ENCODE results near the gene TMEM63C.

TMEM63C gene

DNA sequence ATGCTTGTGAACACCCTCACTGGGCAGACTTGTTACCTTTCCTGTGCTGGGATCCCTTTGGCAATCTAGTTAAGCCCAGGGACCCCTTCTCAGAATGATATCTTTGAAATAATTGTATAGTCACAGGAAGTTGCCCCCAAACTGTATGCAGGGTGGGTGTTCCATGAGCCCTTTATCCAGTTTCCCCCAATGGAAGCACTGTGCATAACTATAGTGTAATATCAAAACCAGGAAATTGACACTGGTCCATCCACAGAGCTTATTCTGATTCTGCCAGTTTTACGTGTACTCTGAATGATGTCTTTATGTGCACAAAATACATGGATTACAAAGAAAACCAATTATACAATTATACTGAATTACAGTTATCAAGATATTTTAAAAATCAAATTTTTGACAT is 65.2 kb downstream of the TMEM63C start:
- Histone ChIP-seq H3K9ac (ENCODE audit: low read depth, low read length) (no peak overlapping the region), H3K4me3 (ENCODE audit: low read length) (no peak overlapping the region), H3K27me3 (ENCODE audit: insufficient read depth, low read length) (no peaks in the 10 kb centered on the region), H3K36me3 (ENCODE audit: insufficient read depth, low read depth, low read length) (no peaks in the 10 kb centered on the region), H3K27ac (ENCODE audit: low read length) (no peak overlapping the region), H3K9me3 (ENCODE audit: insufficient read depth, low read depth, low read length) (no peaks in the 10 kb centered on the region), H3K4me1 (ENCODE audit: insufficient read depth, low read length) (no peaks in the 10 kb centered on the region)

DNA sequence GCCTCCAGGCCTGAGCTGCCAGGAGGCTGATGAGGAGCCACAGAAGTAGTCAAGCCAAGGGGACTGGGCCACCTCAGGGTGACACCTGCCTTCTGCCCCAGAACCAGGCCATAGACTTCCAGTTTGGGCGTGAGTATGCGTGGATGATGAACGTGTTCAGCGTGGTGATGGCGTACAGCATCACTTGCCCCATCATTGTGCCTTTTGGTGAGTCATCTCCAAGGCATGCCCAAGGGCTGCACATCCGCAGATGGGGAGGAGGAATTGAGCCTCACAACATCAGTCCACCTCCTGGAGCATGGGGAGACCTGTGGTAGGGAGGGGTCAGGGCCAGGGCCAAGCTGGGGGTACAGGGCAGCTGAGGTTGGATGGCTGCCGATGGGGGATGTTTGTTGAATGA is 67.1 kb downstream of the TMEM63C start:
- no peak overlapping the region for H3K4me3 ChIP-seq (ENCODE audit: low read length)
- H3K36me3 ChIP-seq (ENCODE audit: insufficient read depth, low read depth, low read length), result no peaks in the 10 kb centered on the region
- no peak overlapping the region for H3K9ac ChIP-seq (ENCODE audit: low read depth, low read length)
- no peaks in the 10 kb centered on the region for H3K9me3 ChIP-seq (ENCODE audit: insufficient read depth, low read depth, low read length)
- H3K27me3 ChIP-seq (ENCODE audit: insufficient read depth, low read length), result no peaks in the 10 kb centered on the region
- H3K27ac ChIP-seq (ENCODE audit: low read length), result no peak overlapping the region
- no peaks in the 10 kb centered on the region for H3K4me1 ChIP-seq (ENCODE audit: insufficient read depth, low read length)

DNA sequence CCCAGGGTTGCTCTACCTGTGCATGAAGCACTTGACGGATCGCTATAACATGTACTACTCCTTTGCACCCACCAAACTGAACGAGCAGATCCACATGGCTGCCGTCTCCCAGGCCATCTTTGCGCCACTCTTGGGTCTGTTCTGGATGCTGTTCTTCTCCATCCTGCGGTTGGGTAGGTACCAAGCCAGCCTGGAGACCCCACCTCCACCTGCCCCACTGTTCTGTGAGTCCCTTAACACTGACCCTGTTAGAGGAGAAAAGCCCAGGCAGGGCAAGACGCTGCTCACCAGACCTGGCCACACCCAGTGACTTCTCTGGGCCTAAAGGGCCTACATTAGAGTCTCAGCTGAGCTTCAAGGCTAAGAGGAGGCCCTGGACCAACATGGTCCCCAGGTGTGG is 67.7 kb downstream of the TMEM63C start:
- Histone ChIP-seq H3K27ac (ENCODE audit: low read length) (no peak overlapping the region), H3K4me1 (ENCODE audit: insufficient read depth, low read length) (no peaks in the 10 kb centered on the region), H3K27me3 (ENCODE audit: insufficient read depth, low read length) (no peaks in the 10 kb centered on the region), H3K9ac (ENCODE audit: low read depth, low read length) (no peak overlapping the region), H3K9me3 (ENCODE audit: insufficient read depth, low read depth, low read length) (no peaks in the 10 kb centered on the region), H3K36me3 (ENCODE audit: insufficient read depth, low read depth, low read length) (no peaks in the 10 kb centered on the region), H3K4me3 (ENCODE audit: low read length) (no peak overlapping the region)

DNA sequence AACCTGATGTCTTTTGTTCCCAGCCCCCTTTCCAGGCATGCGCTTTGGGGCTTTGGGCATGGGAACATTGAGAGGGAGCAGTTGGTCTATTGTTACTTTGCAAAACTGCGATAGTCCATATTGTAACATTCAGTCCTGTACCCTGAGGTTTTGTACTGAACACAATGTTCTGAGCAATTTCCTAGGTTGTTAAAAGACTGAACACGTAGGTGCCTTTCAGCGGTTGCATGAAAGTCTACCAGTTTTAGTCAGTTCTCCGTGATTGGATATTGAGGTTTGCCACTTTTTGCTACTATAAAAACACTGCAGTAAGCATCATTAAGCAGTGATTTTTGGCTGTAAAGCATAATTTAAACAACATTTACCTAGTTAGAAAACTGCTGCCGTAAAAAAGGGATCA is 69.3 kb downstream of the TMEM63C start:
- Histone ChIP-seq H3K27me3 (ENCODE audit: insufficient read depth, low read length) (no peaks in the 10 kb centered on the region), H3K4me1 (ENCODE audit: insufficient read depth, low read length) (no peaks in the 10 kb centered on the region), H3K4me3 (ENCODE audit: low read length) (no peak overlapping the region), H3K27ac (ENCODE audit: low read length) (no peak overlapping the region), H3K36me3 (ENCODE audit: insufficient read depth, low read depth, low read length) (no peaks in the 10 kb centered on the region), H3K9ac (ENCODE audit: low read depth, low read length) (no peak overlapping the region), H3K9me3 (ENCODE audit: insufficient read depth, low read depth, low read length) (no peaks in the 10 kb centered on the region)

DNA sequence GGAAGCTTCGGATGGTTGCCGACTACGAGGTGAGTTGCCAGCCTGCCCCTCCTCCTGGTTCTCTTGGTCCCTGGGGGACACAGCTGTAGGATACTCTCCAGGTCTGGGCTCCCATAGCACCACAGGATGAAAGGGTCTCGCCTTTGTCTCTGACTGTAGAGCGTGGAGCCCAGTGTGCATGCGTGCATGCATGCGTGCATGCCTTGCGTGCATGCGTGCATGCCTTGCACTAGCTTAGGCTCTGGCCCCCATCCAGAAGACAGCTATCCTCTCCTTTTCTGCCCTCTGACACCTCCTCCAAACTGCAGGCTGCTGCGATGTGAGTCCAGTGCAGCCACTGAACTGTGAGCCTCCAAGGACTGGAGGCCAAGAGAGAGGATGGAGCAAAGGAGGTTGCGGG is 70.3 kb downstream of the TMEM63C start:
- Histone ChIP-seq H3K9ac (ENCODE audit: low read depth, low read length) (no peak overlapping the region), H3K4me1 (ENCODE audit: insufficient read depth, low read length) (no peaks in the 10 kb centered on the region), H3K9me3 (ENCODE audit: insufficient read depth, low read depth, low read length) (no peaks in the 10 kb centered on the region), H3K27ac (ENCODE audit: low read length) (no peak overlapping the region), H3K36me3 (ENCODE audit: insufficient read depth, low read depth, low read length) (no peaks in the 10 kb centered on the region), H3K27me3 (ENCODE audit: insufficient read depth, low read length) (no peaks in the 10 kb centered on the region), H3K4me3 (ENCODE audit: low read length) (no peak overlapping the region)

DNA sequence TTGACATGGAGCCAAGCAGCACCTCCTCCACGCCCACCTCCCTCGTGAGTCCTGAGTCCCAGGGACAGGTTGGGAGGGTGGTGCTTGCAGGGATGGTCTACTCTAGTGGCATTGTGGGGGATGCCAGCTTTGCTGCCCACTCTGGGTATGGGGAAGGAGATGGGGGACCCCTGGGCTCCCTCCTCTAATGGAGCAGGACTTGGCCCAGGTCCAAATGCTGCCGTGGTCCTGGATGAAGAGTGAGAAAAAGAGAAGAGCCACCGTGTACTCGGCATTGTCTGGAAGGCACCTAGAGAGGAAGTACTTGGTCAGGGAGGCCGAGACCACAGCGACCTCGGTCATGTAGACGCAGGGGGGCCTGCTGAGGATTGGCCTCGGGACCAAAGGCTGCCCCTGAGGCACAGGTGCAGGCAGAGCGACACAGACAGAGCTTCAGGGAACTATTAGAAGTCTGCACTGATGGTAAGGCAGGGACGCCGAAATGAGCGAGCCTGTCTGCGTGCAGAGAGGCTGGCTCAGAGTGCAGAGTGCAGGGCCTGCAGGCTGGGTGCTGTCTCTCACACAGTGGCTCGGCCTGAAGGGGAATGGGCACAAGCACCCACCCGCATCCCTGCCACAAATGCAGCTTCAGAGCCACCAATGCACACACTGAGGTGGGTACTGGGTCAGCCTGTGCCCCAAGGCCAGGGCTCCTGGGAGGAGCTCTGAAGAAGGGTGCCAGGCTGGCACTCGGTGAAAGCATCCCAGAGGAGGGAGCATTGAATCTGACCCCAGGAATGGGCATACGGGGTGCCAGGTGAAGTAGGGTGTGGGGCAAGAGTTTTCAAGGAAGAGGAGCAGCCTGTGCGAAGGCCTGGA is 72.0 kb downstream of the TMEM63C start:
- Histone ChIP-seq H3K9ac (ENCODE audit: low read depth, low read length) (no peak overlapping the region), H3K36me3 (ENCODE audit: insufficient read depth, low read depth, low read length) (no peaks in the 10 kb centered on the region), H3K4me3 (ENCODE audit: low read length) (no peak overlapping the region), H3K9me3 (ENCODE audit: insufficient read depth, low read depth, low read length) (no peaks in the 10 kb centered on the region), H3K27me3 (ENCODE audit: insufficient read depth, low read length) (no peaks in the 10 kb centered on the region), H3K4me1 (ENCODE audit: insufficient read depth, low read length) (no peaks in the 10 kb centered on the region), H3K27ac (ENCODE audit: low read length) (no peak overlapping the region)

DNA sequence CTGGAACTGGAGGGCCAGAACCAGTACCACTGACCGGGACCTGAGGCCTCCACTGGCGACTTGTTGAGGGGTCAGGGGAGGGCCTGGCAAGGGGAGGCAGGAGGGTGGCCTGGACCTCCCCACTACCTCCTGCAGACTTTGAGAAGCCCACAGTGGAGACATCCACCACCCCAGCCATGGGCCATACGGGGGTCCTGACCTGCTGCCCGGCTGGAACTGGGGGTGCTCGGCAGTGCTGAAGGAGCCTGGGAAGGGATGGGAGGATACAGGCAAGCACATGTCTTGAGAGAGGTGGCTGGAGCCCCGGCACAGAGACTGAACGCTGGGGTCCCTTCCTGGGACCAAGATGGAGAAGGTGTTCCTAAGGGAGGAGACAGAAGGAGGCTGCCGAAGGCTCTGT is 75.1 kb downstream of the TMEM63C start:
- Histone ChIP-seq H3K9me3 (ENCODE audit: insufficient read depth, low read depth, low read length) (no peaks in the 10 kb centered on the region), H3K36me3 (ENCODE audit: insufficient read depth, low read depth, low read length) (no peaks in the 10 kb centered on the region), H3K4me1 (ENCODE audit: insufficient read depth, low read length) (no peaks in the 10 kb centered on the region), H3K4me3 (ENCODE audit: low read length) (no peak overlapping the region), H3K27ac (ENCODE audit: low read length) (no peak overlapping the region), H3K9ac (ENCODE audit: low read depth, low read length) (no peak overlapping the region), H3K27me3 (ENCODE audit: insufficient read depth, low read length) (no peaks in the 10 kb centered on the region)

DNA sequence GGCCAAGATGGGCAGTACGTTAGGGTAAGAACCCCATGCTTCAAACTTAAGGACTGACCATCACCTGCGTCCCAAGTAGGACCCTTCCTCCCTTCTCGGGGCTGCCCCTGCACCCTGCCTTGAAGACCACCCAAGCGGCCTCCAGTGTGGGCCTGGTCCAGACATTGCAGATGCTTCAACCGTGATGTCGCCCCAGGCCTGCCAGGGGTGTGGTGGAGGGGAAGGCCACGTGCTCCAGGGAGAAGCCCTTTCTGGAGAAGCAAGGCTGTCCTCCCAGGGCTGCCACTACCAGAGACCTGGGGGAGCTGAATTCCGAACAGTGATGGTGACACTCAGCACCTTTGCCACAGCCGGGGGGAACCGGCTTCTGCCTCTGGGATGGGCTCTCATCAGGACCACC is 76.1 kb downstream of the TMEM63C start:
- H3K9ac ChIP-seq (ENCODE audit: low read depth, low read length), result no peak overlapping the region
- no peaks in the 10 kb centered on the region for H3K9me3 ChIP-seq (ENCODE audit: insufficient read depth, low read depth, low read length)
- no peak overlapping the region for H3K4me3 ChIP-seq (ENCODE audit: low read length)
- H3K4me1 ChIP-seq (ENCODE audit: insufficient read depth, low read length), result no peaks in the 10 kb centered on the region
- H3K36me3 ChIP-seq (ENCODE audit: insufficient read depth, low read depth, low read length), result no peaks in the 10 kb centered on the region
- no peak overlapping the region for H3K27ac ChIP-seq (ENCODE audit: low read length)
- H3K27me3 ChIP-seq (ENCODE audit: insufficient read depth, low read length), result no peaks in the 10 kb centered on the region

DNA sequence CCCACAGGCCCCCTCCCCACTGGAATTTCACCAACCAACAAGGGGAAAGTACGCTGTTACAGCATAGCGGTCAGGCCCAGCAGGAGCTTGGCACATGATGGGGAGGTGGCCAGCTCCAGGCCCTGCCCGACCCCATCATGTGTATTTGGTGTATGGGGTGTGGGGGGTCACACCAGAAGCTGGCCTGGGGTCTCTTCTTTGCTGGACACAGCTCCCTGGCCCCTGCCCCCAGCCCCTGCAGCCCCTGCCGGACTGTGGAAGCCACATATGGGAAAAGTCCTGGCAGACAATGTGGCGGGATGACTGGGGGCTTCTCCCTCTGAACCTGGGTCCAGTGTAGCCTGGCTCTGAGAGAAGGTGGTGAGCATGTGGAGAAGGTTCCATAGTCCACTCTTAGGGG is 77.0 kb downstream of the TMEM63C start:
- Histone ChIP-seq H3K4me3 (ENCODE audit: low read length) (no peak overlapping the region), H3K27me3 (ENCODE audit: insufficient read depth, low read length) (no peaks in the 10 kb centered on the region), H3K9me3 (ENCODE audit: insufficient read depth, low read depth, low read length) (no peaks in the 10 kb centered on the region), H3K36me3 (ENCODE audit: insufficient read depth, low read depth, low read length) (no peaks in the 10 kb centered on the region), H3K27ac (ENCODE audit: low read length) (no peak overlapping the region), H3K9ac (ENCODE audit: low read depth, low read length) (no peak overlapping the region), H3K4me1 (ENCODE audit: insufficient read depth, low read length) (no peaks in the 10 kb centered on the region)

DNA sequence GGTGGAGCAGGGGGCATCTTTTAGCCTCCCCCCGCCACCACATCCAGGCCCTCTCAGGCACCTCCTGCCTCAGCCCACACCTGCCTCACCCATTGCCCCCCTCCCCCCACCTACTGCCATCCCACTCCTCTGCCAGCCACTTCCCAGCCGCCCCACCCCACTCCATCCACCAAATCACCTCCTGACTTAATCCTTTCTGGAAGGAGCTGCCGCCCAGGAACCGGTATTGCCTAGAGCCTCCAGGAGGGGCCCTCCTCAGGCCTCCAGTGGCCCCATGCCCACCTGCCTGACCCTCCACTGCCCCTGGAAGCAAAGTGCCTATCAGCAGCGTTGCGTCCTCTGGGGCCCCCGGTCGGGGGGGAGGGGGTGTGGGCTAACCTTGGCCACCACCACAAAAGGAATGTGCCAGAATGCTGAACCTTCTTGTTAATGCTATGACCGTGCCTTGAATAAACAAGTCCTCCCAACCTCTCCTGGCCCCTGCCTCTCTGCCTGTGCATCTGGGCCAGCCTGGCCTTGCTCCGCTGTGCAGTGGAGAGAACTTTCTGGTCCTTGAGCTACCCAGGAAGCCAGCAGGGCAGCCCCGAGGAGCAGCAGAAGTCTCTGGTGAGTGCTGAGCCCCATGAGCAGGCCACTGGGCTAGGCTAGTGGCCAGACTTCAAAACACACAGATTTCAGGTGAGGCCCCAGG is 77.6 kb downstream of the TMEM63C start:
- no peak overlapping the region for H3K4me3 ChIP-seq (ENCODE audit: low read length)
- H3K27me3 ChIP-seq (ENCODE audit: insufficient read depth, low read length), result no peaks in the 10 kb centered on the region
- no peaks in the 10 kb centered on the region for H3K4me1 ChIP-seq (ENCODE audit: insufficient read depth, low read length)
- no peak overlapping the region for H3K9ac ChIP-seq (ENCODE audit: low read depth, low read length)
- H3K9me3 ChIP-seq (ENCODE audit: insufficient read depth, low read depth, low read length), result no peaks in the 10 kb centered on the region
- H3K36me3 ChIP-seq (ENCODE audit: insufficient read depth, low read depth, low read length), result no peaks in the 10 kb centered on the region
- no peak overlapping the region for H3K27ac ChIP-seq (ENCODE audit: low read length)

DNA sequence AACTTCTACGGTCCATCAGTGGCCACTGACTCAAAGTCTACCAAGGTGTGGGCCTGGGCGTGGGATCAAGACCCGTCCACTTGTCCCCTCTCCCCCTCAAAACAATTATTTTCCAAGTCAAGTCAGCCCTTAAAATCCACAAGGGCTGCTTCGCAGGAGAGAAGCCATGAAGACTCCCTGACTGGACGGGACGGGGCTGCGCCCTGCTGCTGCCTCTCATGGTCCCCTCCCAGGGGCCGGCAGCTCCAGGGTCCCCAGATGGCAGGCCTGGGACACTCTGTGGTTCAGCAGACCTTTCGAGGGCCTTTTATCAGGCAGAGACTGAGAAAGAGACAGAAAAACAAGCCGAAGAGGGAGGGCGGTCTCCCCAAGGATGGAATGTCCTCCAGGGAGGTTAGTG is 78.6 kb downstream of the TMEM63C start:
- no peaks in the 10 kb centered on the region for H3K27me3 ChIP-seq (ENCODE audit: insufficient read depth, low read length)
- no peaks in the 10 kb centered on the region for H3K9me3 ChIP-seq (ENCODE audit: insufficient read depth, low read depth, low read length)
- no peak overlapping the region for H3K4me3 ChIP-seq (ENCODE audit: low read length)
- H3K27ac ChIP-seq (ENCODE audit: low read length), result no peak overlapping the region
- H3K36me3 ChIP-seq (ENCODE audit: insufficient read depth, low read depth, low read length), result no peaks in the 10 kb centered on the region
- no peak overlapping the region for H3K9ac ChIP-seq (ENCODE audit: low read depth, low read length)
- no peaks in the 10 kb centered on the region for H3K4me1 ChIP-seq (ENCODE audit: insufficient read depth, low read length)

DNA sequence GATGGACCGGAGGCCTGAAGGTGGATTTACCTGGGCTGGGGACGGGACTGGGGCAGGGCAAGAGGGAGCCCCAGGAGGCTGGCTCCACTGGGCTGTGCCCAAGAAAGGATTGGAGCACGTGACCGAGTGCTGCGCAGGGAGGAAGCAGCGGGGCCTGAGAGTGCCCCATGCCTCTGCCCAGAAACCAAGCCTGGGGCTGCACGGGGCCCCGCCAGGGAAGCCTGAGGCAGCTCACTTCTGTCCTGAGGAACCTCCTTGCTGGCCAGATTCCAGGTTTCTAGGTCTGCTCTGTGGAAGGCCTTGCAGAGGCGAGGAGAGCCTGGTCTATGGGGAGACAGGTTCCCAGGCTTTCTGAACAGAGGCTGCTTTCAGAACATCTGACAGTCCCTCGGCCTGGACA is 79.0 kb downstream of the TMEM63C start:
- H3K27ac ChIP-seq (ENCODE audit: low read length), result no peak overlapping the region
- no peaks in the 10 kb centered on the region for H3K4me1 ChIP-seq (ENCODE audit: insufficient read depth, low read length)
- H3K4me3 ChIP-seq (ENCODE audit: low read length), result no peak overlapping the region

More for the DNA sequence above, 79.0 kb downstream of the TMEM63C start:
- Histone ChIP-seq H3K36me3 (ENCODE audit: insufficient read depth, low read depth, low read length) (no peaks in the 10 kb centered on the region), H3K9me3 (ENCODE audit: insufficient read depth, low read depth, low read length) (no peaks in the 10 kb centered on the region), H3K27me3 (ENCODE audit: insufficient read depth, low read length) (no peaks in the 10 kb centered on the region), H3K9ac (ENCODE audit: low read depth, low read length) (no peak overlapping the region)
